ENCODE results near the gene ITGB1BP1.

DNA sequence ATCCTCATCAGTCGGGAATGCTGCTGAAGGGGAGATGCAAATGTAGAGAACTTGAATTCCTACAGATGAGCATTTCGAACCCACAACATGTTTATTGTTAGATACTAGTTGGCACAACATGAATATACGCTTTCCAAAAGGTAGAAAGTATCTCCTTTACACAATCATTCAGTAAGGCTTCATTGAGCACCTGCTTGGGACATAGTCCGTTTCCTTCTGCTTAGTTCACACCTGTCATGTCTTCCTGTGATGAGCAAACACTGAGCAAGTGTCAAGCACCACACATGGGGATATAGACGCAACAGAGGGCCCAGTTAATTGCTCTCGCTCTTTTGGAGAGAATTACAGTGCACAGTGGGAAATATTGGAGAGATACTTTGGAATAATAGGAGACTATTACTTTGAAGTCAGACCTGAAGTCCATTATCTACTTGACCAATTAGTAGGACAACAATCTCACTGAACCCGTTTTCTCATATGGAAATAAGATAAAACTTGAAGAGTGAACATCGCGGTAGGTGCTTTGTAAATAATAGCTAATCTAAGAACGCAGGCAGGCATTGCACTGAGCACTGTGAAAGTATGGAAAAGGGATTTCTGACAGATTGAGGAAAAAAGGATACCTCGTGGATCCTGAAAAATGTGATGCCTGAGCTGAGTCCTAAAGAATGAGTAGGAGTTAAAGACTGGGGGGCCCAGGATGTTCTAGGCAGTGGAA lies 1.3 kb upstream of the ITGB1BP1 start:
- no peak for TF ChIP-seq POLR2A (IDR thresholded peaks at IDR 0.05)
- TF ChIP-seq, protein P1, sequence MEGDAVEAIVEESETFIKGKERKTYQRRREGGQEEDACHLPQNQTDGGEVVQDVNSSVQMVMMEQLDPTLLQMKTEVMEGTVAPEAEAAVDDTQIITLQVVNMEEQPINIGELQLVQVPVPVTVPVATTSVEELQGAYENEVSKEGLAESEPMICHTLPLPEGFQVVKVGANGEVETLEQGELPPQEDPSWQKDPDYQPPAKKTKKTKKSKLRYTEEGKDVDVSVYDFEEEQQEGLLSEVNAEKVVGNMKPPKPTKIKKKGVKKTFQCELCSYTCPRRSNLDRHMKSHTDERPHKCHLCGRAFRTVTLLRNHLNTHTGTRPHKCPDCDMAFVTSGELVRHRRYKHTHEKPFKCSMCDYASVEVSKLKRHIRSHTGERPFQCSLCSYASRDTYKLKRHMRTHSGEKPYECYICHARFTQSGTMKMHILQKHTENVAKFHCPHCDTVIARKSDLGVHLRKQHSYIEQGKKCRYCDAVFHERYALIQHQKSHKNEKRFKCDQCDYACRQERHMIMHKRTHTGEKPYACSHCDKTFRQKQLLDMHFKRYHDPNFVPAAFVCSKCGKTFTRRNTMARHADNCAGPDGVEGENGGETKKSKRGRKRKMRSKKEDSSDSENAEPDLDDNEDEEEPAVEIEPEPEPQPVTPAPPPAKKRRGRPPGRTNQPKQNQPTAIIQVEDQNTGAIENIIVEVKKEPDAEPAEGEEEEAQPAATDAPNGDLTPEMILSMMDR (IDR thresholded peaks at IDR 0.05 in 4 of 5, conservative IDR thresholded peaks at IDR 0.05 in 1 of 5): no peak

All from gastrocnemius medialis (tissue), 4 donors.